ENCODE measurements around the gene HLX.

DNA sequence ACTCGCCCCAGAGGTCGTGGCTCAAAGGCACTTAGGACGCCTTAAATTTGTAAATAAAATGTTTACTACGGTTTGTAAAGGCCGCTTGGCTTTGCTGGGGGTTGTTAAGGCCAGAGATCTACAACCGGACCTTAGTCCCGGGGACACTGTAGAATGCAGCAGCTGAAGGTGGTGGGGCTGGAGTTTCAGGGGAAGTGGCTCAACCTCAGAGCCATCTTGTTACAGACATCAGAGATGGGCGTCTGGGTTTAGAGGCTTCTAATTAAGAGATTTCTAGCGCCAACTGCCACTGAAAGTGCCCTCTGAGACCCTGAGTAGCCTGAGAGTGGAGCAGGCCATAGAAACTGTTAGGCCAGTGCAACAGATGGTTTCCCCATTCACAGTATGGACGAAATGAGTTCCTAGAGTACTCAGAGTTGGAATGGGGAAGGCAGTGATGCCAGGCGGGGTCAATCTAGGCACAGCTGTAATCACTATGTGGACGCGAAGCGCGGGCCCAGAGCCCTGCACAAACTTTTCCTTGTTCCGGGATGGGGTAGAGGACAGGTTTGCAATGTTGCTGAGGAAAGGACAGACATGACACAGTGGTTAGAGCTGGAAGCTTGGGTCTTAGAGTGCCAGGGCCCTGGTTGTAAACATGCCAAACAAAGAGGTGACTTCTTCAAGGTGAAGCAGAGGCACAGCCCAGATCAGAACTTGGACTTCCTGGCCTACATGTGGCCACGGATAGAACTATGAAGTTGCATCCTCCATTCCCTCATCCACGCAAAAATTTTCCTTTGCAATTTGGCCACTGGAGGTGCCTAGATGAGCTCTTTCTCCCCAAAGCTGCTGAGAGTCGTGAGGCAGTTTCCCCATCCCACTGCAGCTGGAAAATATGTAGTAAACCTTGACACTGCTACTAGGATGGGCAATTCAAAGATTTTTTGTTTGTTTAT lies 6.0 kb downstream of the HLX start:
- TF ChIP-seq, protein P1, sequence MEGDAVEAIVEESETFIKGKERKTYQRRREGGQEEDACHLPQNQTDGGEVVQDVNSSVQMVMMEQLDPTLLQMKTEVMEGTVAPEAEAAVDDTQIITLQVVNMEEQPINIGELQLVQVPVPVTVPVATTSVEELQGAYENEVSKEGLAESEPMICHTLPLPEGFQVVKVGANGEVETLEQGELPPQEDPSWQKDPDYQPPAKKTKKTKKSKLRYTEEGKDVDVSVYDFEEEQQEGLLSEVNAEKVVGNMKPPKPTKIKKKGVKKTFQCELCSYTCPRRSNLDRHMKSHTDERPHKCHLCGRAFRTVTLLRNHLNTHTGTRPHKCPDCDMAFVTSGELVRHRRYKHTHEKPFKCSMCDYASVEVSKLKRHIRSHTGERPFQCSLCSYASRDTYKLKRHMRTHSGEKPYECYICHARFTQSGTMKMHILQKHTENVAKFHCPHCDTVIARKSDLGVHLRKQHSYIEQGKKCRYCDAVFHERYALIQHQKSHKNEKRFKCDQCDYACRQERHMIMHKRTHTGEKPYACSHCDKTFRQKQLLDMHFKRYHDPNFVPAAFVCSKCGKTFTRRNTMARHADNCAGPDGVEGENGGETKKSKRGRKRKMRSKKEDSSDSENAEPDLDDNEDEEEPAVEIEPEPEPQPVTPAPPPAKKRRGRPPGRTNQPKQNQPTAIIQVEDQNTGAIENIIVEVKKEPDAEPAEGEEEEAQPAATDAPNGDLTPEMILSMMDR (IDR thresholded peaks at IDR 0.05) = no peak
- no peak for TF ChIP-seq POLR2A (IDR thresholded peaks at IDR 0.05)
